Parathyroid adenoma (tissue), 2 donors: ENCODE results near the gene KRTAP10-7.
"Not testable (repeated sequence)": the region's sequence is repeated elsewhere in the genome, so short reads cannot be mapped to it uniquely, and the experiment has no call there.

Experiments
- H2AFZ ChIP-seq: fragments of 300-600 bp; sonication (generic); one replicate; pipeline ENCODE4 v1.7.0; 2017; ENCODE audit warnings: antibody characterized with exemption, mild to moderate bottlenecking
- H3K27ac ChIP-seq: fragments of 300-600 bp; sonication (generic); one replicate; pipeline ENCODE4 v1.7.0; 2017
- H3K27me3 ChIP-seq: fragments of 300-600 bp; sonication (generic); one replicate; pipeline ENCODE4 v1.7.0; 2017; ENCODE audit warnings: low read length; ENCODE audit not compliant: control insufficient read depth, insufficient read depth
- H3K36me3 ChIP-seq: fragments of 300-600 bp; sonication (generic); one replicate; pipeline ENCODE4 v1.7.0; 2017; ENCODE audit warnings: low read length; ENCODE audit not compliant: control insufficient read depth, insufficient read depth
- H3K4me1 ChIP-seq: fragments of 300-600 bp; sonication (generic); one replicate; pipeline ENCODE4 v1.7.0; 2017; ENCODE audit warnings: control low read depth
- H3K4me2 ChIP-seq: fragments of 300-600 bp; sonication (generic); one replicate; pipeline ENCODE4 v1.7.0; 2017; ENCODE audit warnings: low read length
- H3K4me3 ChIP-seq: fragments of 300-600 bp; sonication (generic); one replicate; pipeline ENCODE4 v1.7.0; 2017; ENCODE audit warnings: low read depth, low read length
- H3K79me2 ChIP-seq: fragments of 300-600 bp; sonication (generic); one replicate; pipeline ENCODE4 v1.7.0; 2017; ENCODE audit warnings: control low read depth
- H3K9ac ChIP-seq: fragments of 300-600 bp; sonication (generic); one replicate; pipeline ENCODE4 v1.7.0; 2017; ENCODE audit warnings: mild to moderate bottlenecking
- H3K9me3 ChIP-seq: fragments of 300-600 bp; sonication (generic); one replicate; pipeline ENCODE4 v1.7.0; 2017; ENCODE audit warnings: low read length; ENCODE audit not compliant: control insufficient read depth
- TF ChIP-seq, protein P1 (sequence below): fragments of 300-600 bp; sonication (generic); IDR thresholded peaks from one replicate; pipeline ENCODE4 v1.7.0; 2017; ENCODE audit warnings: antibody characterized with exemption, mild to moderate bottlenecking
- donor health status: primary hyperparathyroidism.

The KRTAP10-7 gene

DNA sequence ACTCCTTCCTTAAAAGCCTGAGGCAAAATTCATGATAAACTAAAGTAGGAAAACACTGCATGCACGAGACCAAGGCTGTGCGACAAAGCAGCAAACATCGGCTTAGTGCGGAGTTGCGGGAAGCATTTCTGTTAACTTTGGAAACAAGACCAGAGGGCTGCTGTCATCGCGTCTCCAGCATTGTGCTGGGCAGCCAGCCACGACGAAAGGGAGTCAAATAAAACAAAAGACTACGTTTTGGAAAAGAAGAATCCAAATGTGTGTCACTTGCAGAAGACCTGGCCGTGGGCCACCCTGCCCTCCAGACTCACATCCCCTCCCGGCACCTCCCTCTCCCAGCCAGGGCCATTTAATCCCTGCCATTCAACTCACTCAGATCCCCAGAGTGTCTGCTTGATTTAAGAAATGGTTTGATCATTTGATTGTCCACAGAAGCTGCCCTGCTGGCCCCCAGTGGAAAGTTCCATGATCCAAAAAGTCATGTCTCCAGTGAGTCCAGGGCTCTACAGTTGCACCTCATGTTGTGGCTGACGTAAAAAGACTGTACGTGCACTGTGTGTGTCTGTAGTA, 43.4 kb downstream of the KRTAP10-7 start:
- Histone ChIP-seq H3K4me2 (no peak overlapping the region), H2AFZ (no peak overlapping the region), H3K4me3 (no peak overlapping the region), H3K27me3 (no peaks in the 10 kb centered on the region), H3K79me2 (no peaks in the 10 kb centered on the region), H3K36me3 (no peaks in the 10 kb centered on the region), H3K9me3 (no peaks in the 10 kb centered on the region), H3K27ac (no peak overlapping the region), H3K9ac (no peak overlapping the region), H3K4me1 (no peaks in the 10 kb centered on the region)
- TF ChIP-seq, protein P1, sequence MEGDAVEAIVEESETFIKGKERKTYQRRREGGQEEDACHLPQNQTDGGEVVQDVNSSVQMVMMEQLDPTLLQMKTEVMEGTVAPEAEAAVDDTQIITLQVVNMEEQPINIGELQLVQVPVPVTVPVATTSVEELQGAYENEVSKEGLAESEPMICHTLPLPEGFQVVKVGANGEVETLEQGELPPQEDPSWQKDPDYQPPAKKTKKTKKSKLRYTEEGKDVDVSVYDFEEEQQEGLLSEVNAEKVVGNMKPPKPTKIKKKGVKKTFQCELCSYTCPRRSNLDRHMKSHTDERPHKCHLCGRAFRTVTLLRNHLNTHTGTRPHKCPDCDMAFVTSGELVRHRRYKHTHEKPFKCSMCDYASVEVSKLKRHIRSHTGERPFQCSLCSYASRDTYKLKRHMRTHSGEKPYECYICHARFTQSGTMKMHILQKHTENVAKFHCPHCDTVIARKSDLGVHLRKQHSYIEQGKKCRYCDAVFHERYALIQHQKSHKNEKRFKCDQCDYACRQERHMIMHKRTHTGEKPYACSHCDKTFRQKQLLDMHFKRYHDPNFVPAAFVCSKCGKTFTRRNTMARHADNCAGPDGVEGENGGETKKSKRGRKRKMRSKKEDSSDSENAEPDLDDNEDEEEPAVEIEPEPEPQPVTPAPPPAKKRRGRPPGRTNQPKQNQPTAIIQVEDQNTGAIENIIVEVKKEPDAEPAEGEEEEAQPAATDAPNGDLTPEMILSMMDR: no peak

DNA sequence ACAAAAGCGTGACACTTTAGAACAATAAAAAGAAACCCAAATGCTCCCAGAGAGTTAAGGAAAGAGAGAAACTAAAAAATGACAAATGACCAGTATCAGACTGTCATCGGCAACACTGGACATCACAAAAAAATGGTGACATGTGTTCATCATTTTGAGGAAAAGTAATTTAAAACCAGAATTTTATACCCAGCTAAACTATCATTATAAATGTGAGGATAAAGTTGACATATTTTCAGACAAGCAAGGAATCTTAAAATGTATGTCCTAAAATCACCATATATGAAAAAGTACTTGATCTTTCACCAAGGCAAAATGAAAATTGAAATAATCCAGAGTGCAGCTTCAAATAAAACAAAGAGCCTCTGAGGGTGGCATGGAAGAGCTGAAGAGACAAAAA, 44.5 kb downstream of the KRTAP10-7 start:
- Histone ChIP-seq H2AFZ (no peak overlapping the region), H3K4me1 (no peaks in the 10 kb centered on the region), H3K27ac (no peak overlapping the region), H3K9ac (no peak overlapping the region), H3K27me3 (no peaks in the 10 kb centered on the region), H3K4me2 (no peak overlapping the region), H3K36me3 (no peaks in the 10 kb centered on the region), H3K4me3 (no peak overlapping the region), H3K79me2 (no peaks in the 10 kb centered on the region), H3K9me3 (no peaks in the 10 kb centered on the region)
- TF ChIP-seq, protein P1: no peak

DNA sequence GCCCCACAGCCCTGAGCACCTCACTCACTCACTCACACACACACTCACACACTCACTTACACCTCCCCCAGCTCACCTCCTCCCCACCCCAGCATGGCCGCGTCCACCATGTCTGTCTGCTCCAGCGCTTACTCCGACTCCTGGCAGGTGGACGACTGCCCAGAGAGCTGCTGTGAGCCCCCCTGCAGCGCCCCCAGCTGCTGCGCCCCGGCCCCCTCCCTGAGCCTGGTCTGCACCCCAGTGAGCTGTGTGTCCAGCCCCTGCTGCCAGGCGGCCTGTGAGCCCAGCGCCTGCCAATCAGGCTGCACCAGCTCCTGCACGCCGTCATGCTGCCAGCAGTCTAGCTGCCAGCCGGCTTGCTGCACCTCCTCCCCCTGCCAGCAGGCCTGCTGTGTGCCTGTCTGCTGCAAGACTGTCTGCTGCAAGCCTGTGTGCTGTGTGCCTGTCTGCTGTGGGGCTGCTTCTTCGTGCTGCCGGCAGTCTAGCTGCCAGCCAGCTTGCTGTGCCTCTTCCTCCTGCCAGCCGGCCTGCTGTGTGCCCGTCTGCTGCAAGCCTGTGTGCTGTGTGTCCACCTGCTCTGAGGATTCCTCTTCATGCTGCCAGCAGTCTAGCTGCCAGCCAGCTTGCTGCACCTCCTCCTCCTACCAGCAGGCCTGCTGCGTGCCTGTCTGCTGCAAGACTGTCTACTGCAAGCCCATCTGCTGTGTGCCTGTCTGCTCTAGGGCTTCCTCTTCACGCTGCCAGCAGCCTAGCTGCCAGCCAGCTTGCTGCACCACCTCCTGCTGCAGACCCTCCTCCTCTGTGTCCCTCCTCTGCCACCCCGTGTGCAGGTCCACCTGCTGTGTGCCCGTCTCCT, 46.2 kb downstream of the KRTAP10-7 start, which contains the start of gene KRTAP10-11:
Gene KRTAP10-11 (plus strand): TSS at position 49 of the 856 bp plus-strand sequence. CDS start 45 bp downstream, at position 94.
- not testable (repeated sequence) for H3K27ac ChIP-seq, H3K4me2 ChIP-seq, H2AFZ ChIP-seq, H3K79me2 ChIP-seq, H3K9me3 ChIP-seq, H3K4me3 ChIP-seq, H3K27me3 ChIP-seq, H3K4me1 ChIP-seq, H3K36me3 ChIP-seq, H3K9ac ChIP-seq

DNA sequence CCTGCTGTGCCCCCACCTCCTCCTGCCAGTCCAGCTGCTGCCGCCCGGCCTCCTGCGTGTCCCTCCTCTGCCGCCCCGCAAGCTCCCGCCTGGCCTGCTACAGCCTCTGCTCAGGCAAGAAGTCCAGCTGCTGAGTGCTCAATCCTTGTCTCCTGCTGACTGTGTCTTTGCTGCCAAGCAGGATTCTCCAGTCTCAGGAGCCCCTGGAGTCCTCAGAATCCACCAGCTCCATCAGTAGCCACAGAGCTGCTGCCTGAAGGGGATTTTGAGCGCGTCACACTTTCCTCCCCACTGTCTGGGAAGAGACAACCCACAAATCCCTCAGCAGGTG, 46.8 kb downstream of the KRTAP10-7 start:
- TF ChIP-seq, protein P1: no peak
- no peak overlapping the region for H3K9ac ChIP-seq
- no peaks in the 10 kb centered on the region for H3K4me1 ChIP-seq

DNA sequence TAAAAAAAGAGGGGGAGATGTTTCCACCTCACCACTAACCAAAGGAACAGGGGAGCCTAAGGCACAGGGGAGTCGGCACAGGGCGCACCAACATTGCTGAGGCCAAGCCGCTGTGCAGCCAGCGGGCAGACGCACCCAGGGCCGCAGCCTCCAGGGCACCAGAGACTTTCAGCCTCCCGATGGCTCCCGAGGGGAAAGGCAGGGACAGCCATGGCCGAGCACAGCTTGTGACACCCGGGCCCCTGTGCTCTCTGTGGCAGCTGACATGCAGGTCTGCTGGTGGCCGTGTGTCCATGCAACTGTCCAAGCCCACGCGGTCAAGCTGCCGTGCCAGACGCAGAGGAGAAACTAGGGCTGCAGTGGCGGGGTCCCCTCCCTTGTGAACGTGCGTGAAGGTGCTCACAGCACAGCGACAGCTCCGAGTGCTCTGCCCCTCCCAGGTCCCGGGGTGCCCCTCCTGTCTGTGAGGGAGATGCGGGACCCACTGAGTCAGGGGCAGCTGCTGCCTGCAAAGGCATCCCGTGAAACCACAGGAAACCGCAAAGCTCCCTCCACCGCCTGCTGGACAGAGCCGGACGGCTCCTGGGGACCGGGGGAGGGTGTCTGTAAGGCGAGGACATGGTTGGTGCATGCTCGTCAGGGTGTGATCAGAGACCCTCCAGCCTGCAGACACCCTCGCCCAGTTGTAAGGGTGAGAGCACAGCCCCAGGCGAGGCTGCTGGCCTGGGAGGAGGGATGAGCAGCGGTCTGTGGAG, 48.3 kb downstream of the KRTAP10-7 start:
- TF ChIP-seq, protein P1: no peak
- Histone ChIP-seq H3K79me2 (no peaks in the 10 kb centered on the region), H3K9ac (no peak overlapping the region), H3K27me3 (no peaks in the 10 kb centered on the region), H3K4me1 (no peaks in the 10 kb centered on the region), H3K36me3 (no peaks in the 10 kb centered on the region), H3K4me2 (no peak overlapping the region), H3K4me3 (no peak overlapping the region), H3K27ac (no peak overlapping the region), H3K9me3 (no peaks in the 10 kb centered on the region), H2AFZ (no peak overlapping the region)

More for the DNA sequence above, 46.8 kb downstream of the KRTAP10-7 start:
- H3K79me2 ChIP-seq: no peaks in the 10 kb centered on the region
- no peak overlapping the region for H2AFZ ChIP-seq
- no peak overlapping the region for H3K4me2 ChIP-seq
- H3K36me3 ChIP-seq: no peaks in the 10 kb centered on the region
- no peaks in the 10 kb centered on the region for H3K27me3 ChIP-seq
- no peaks in the 10 kb centered on the region for H3K9me3 ChIP-seq
- H3K27ac ChIP-seq: no peak overlapping the region
- no peak overlapping the region for H3K4me3 ChIP-seq
